Measurements from ENCODE around the gene SEC16B.

DNA sequence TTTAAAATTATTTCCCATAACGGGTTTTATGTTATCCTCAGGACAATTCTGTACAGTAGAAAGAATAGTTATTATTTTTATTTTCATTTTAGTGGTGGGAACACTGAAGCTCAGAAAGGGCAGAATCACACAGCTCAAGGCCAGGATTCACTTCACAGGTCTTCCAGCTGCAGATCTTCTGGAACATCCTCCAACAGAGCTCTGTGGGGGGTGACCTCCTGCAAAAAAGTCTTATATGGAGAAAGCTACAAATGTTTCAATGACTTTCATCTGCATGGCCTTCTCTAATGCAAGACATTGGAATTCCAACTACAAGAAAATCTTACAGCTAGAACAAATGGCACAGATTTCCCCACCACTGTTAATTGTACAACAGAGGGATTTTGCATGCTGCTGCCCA, 64.2 kb downstream of the SEC16B start:
- TF ChIP-seq ARNTL (CRISPR knock-in tag; IDR thresholded peaks at IDR 0.05; ENCODE audit: borderline replicate concordance, low read depth) = no peak
- no peak for TF ChIP-seq TCF4 (CRISPR knock-in tag; IDR thresholded peaks at IDR 0.05; ENCODE audit: borderline replicate concordance)
- TF ChIP-seq RARB (CRISPR knock-in tag; IDR thresholded peaks at IDR 0.05) = no peak
- TF ChIP-seq, protein P1, sequence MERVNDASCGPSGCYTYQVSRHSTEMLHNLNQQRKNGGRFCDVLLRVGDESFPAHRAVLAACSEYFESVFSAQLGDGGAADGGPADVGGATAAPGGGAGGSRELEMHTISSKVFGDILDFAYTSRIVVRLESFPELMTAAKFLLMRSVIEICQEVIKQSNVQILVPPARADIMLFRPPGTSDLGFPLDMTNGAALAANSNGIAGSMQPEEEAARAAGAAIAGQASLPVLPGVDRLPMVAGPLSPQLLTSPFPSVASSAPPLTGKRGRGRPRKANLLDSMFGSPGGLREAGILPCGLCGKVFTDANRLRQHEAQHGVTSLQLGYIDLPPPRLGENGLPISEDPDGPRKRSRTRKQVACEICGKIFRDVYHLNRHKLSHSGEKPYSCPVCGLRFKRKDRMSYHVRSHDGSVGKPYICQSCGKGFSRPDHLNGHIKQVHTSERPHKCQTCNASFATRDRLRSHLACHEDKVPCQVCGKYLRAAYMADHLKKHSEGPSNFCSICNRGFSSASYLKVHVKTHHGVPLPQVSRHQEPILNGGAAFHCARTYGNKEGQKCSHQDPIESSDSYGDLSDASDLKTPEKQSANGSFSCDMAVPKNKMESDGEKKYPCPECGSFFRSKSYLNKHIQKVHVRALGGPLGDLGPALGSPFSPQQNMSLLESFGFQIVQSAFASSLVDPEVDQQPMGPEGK (CRISPR knock-in tag; IDR thresholded peaks at IDR 0.05; ENCODE audit: borderline replicate concordance) = no peak
- TF ChIP-seq ZNF565 (CRISPR knock-in tag; conservative IDR thresholded peaks at IDR 0.05; ENCODE audit: low read depth) = no peak
- TF ChIP-seq, protein P2, sequence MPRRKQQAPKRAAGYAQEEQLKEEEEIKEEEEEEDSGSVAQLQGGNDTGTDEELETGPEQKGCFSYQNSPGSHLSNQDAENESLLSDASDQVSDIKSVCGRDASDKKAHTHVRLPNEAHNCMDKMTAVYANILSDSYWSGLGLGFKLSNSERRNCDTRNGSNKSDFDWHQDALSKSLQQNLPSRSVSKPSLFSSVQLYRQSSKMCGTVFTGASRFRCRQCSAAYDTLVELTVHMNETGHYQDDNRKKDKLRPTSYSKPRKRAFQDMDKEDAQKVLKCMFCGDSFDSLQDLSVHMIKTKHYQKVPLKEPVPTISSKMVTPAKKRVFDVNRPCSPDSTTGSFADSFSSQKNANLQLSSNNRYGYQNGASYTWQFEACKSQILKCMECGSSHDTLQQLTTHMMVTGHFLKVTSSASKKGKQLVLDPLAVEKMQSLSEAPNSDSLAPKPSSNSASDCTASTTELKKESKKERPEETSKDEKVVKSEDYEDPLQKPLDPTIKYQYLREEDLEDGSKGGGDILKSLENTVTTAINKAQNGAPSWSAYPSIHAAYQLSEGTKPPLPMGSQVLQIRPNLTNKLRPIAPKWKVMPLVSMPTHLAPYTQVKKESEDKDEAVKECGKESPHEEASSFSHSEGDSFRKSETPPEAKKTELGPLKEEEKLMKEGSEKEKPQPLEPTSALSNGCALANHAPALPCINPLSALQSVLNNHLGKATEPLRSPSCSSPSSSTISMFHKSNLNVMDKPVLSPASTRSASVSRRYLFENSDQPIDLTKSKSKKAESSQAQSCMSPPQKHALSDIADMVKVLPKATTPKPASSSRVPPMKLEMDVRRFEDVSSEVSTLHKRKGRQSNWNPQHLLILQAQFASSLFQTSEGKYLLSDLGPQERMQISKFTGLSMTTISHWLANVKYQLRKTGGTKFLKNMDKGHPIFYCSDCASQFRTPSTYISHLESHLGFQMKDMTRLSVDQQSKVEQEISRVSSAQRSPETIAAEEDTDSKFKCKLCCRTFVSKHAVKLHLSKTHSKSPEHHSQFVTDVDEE (CRISPR knock-in tag; IDR thresholded peaks at IDR 0.05) = no peak
- no peak for TF ChIP-seq OSR1 (CRISPR knock-in tag; IDR thresholded peaks at IDR 0.05)
- TF ChIP-seq ZFP3 (CRISPR knock-in tag; IDR thresholded peaks at IDR 0.05) = no peak
- TF ChIP-seq, protein P3, sequence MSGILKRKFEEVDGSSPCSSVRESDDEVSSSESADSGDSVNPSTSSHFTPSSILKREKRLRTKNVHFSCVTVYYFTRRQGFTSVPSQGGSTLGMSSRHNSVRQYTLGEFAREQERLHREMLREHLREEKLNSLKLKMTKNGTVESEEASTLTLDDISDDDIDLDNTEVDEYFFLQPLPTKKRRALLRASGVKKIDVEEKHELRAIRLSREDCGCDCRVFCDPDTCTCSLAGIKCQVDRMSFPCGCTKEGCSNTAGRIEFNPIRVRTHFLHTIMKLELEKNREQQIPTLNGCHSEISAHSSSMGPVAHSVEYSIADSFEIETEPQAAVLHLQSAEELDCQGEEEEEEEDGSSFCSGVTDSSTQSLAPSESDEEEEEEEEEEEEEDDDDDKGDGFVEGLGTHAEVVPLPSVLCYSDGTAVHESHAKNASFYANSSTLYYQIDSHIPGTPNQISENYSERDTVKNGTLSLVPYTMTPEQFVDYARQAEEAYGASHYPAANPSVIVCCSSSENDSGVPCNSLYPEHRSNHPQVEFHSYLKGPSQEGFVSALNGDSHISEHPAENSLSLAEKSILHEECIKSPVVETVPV (CRISPR knock-in tag; IDR thresholded peaks at IDR 0.05) = no peak
- TF ChIP-seq, protein P4, sequence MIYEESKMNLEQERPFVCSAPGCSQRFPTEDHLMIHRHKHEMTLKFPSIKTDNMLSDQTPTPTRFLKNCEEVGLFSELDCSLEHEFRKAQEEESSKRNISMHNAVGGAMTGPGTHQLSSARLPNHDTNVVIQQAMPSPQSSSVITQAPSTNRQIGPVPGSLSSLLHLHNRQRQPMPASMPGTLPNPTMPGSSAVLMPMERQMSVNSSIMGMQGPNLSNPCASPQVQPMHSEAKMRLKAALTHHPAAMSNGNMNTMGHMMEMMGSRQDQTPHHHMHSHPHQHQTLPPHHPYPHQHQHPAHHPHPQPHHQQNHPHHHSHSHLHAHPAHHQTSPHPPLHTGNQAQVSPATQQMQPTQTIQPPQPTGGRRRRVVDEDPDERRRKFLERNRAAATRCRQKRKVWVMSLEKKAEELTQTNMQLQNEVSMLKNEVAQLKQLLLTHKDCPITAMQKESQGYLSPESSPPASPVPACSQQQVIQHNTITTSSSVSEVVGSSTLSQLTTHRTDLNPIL (CRISPR knock-in tag; IDR thresholded peaks at IDR 0.05; ENCODE audit: low read depth) = no peak
- no peak for TF ChIP-seq BACH2 (CRISPR knock-in tag; IDR thresholded peaks at IDR 0.05; ENCODE audit: borderline replicate concordance)
- no peak for TF ChIP-seq GLIS3 (CRISPR knock-in tag; IDR thresholded peaks at IDR 0.05)
- no peak for TF ChIP-seq CSDC2 (CRISPR knock-in tag; IDR thresholded peaks at IDR 0.05)
- no peak for TF ChIP-seq ZNF8 (CRISPR knock-in tag; IDR thresholded peaks at IDR 0.05)
